HG03432 (cell line): ENCODE results near the gene CKAP2.
"Not testable (repeated sequence)": the region's sequence is repeated elsewhere in the genome, so short reads cannot be mapped to it uniquely, and the experiment has no call there.

ENCODE experiments used
- ATAC-seq: cut with Tn5 transposase; IDR thresholded peaks from one replicate; pipeline ENCODE4 v1.9.1; 2021; ENCODE audit warnings: mild to moderate bottlenecking, moderate library complexity; ENCODE audit not compliant: unreplicated experiment

Gene CKAP2

DNA sequence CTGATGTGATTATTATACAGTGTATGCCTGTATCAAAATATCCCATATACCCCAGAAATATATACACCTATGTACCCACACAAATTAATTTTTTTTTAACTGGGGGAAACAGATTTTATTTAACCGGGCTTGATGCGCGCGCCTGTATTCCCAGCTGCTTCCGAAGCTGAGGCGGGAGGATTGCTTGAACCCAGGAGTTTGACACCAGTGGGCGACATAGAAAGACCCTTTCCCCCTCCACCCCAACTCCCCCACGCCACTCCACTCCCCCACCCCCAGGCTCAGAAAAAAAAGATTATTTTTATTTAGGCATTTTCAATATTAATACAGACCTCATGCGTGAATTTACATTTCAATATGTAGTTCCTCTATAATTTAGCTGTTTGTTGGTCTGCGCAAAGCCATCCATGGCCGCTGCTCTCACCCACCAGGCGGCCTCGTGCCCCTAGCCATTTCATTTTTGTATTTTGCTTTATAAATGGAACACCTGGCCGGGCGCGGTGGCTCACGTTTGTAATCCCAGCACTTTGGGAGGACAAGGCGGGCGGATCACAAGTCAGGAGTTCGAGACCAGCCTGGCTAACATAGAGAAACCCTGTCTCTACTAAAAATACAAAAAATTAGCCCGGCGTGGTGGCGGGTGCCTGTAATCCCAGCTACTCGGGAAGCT is 4.0 kb upstream of the CKAP2 start:
- no peak for ATAC-seq

DNA sequence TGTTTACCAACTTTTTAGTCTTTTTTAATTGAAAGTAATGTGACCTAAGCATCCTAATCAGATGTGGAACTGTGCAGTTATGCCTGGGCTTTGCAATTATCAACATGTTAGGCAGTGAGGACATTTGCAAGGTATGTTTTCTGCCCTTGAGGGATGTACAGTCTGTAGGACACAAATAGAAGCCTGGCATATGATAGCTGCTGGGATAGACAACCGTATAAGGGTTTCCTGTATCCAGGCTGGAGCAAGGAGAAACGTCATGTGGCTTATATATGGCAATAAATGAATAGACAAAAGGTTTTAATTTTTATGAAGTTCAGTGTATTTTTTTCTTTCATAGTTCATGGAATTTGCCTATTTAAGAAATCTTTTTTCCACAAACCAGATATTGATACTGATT is 2.8 kb upstream of the CKAP2 start:
- no peak for ATAC-seq

- ATAC-seq, result peak; percentile 28
Measured at GRCh38 chr13:52454459-52454819, 839 bp upstream of the CKAP2 start.

GRCh38 chr13:52455677-52456041 is 381 bp downstream of the CKAP2 start:
- peak; percentile 35 for ATAC-seq

GRCh38 chr13:52459668-52460067 is 4.4 kb downstream of the CKAP2 start:
- no peak for ATAC-seq

DNA sequence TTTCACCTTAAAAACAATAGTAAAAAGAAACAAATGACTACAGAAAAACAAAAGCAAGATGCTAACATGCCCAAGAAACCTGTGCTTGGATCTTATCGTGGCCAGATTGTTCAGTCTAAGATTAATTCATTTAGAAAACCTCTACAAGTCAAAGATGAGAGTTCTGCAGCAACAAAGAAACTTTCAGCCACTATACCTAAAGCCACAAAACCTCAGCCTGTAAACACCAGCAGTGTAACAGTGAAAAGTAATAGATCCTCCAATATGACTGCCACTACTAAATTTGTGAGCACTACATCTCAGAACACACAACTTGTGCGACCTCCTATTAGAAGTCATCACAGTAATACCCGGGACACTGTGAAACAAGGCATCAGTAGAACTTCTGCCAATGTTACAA is 6.0 kb downstream of the CKAP2 start:
- no peak for ATAC-seq

GRCh38 chr13:52463526-52463925 is 8.2 kb downstream of the CKAP2 start:
- no peak for ATAC-seq

DNA sequence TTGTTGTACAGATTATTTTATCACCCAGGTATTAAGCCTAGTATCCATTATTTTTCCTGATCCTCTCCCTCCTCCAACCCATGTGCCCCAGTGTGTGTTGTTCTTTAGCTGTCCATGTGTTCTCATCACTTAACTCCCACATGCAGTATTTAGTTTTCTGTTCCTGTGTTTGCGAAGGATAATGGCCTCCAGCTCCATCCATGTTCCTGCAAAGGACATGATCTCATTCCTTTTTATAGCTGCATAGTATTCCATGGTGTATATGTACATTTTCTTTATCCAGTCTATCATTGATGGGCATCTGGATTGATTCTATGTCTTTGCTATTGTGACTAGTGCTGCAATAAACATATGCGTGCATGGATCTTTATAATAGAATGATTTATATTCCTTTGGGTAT is 13.2 kb downstream of the CKAP2 start:
- ATAC-seq, result not testable (repeated sequence)

DNA sequence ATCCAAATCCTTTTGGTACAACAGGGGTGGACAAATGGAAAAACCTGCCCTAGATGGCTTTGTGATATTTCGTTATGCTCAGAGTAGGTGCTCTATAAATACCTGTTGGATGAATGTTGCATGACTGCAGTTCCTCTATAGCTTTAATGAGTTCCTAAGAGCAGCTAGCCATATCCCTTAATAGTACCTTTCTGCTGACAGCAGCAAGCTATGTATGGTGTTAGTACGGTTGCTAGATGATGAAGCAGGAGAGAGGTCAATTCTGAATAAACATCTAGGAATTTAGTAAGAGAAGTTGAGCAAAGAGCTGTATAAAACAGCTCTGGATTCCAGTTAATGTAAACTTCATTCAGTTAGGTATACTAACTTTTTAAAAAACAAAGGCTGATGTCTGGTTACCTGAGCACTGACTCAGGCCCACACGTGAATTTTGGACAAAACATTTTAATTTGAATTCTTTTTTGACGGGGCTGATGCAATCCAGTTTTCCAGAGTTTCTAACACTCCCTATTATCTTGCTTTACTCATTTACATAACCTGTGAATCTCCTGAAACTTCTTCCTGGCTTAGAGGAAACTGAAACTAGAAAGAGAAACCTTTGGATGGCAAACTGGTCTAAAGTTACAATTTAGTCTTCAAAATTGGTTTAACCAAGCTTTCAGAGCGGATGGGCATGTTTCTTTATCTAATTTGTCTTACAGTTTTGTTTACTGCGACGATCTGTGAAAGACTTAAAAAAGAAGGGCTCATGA is 25.6 kb downstream of the CKAP2 start:
- not testable (repeated sequence) for ATAC-seq

GRCh38 chr13:52487078-52487477 is 31.8 kb downstream of the CKAP2 start:
- ATAC-seq, result not testable (repeated sequence)

GRCh38 chr13:52488763-52489162 is 33.5 kb downstream of the CKAP2 start:
- not testable (repeated sequence) for ATAC-seq

DNA sequence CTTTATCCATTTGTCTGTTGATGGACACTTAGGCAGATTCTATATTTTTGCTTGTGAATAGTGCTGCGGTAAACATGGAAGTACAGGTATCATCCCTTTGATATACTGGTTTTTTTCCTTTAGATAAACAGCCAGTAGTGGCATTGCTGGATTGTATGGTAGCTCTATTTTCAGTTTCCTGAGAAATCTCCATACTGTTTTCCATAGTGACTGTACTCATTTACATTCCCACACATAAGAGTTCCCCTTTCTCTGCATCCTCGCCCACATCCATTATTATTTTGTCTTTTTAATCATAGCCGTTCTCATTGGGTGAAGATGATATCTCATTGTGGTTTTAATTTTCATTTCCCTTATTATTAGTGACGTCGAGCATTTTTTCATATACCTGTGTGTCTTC is 35.7 kb downstream of the CKAP2 start:
- ATAC-seq, result not testable (repeated sequence)

DNA sequence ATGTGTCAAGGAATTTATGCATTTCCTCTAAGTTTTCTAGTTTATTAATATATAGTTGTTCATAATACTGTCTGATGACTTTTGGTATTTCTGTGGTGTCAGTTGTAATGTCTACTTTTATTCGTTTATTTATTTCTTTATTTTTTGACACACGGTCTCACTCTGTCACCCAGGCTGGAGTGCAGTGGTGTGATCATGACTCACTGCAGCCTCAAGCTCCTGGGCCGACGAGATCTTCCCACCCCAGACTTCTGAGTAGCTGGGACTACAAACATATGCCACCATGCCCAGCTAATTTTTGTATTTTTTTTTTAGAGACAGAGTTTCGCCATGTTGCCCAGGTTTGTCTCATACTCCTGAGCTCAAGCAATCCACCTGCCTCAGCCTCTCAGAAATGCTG is 39.0 kb downstream of the CKAP2 start:
- not testable (repeated sequence) for ATAC-seq

DNA sequence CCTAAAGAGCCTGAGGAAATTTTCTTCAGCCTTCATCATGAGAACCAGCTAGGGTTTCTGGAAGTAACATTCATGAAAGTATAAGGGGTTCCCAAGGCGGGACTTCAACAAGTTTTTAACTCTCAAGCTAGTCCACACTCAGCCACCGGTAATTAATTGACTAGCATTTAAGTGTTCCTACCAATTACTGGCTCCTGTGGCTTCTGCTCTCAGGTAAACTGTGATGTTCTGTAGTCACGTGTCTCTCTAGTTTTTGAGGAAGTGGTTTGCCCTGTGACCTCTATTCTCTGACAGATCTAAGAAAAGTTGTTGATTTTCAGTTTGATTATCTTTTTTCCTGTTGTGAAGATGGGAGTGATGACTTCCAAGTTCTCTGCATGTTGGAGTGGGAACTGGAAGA is 42.7 kb downstream of the CKAP2 start:
- peak; percentile 61 for ATAC-seq

- ATAC-seq, result not testable (repeated sequence)
Measured at GRCh38 chr13:52502277-52502676, 47.0 kb downstream of the CKAP2 start.

GRCh38 chr13:52505843-52506242 is 50.6 kb downstream of the CKAP2 start:
- ATAC-seq, result not testable (repeated sequence)

DNA sequence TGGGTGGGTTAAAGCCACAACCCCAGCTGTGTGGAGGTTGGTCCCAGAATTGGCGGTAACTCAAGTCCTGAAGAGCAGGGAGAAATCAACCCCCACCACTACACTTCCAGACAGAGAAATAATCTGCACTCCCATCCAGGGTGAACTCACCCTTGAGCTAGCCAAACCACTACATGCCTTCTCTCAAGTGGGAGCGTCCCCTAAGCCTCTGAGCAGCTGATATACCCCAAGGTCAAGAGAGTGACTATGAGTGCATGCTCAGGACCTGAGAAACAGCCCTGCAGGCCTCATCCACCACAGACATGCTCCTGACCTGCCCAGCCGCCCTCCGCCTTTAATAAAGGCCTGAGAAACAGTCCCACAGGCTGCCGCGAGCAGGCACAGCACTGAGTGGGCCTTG is 54.3 kb downstream of the CKAP2 start:
- not testable (repeated sequence) for ATAC-seq

- not testable (repeated sequence) for ATAC-seq
Measured at GRCh38 chr13:52510221-52510797, 55.0 kb downstream of the CKAP2 start.

- not testable (repeated sequence) for ATAC-seq
Measured at GRCh38 chr13:52511598-52511997, 56.3 kb downstream of the CKAP2 start.

- not testable (repeated sequence) for ATAC-seq
Measured at GRCh38 chr13:52513957-52514596, 58.8 kb downstream of the CKAP2 start.

GRCh38 chr13:52523323-52523722 is 68.0 kb downstream of the CKAP2 start:
- ATAC-seq, result not testable (repeated sequence)
